Panc1 (cell line): ENCODE data around the gene DPP7. TPM values are rescaled to one million over a fixed set of nuclear protein-coding genes. Genes with fewer than 3 reads are reported as not detected.

ENCODE experiments used
- ATAC-seq: fragments of 200-7000 bp; cut with Tn5 transposase; 2 replicates; pipeline ENCODE4 v1.9.1; 2020; ENCODE audit warnings: mild to moderate bottlenecking, moderate library complexity
- BruUV-seq: library from RNA; stranded (reverse); fragments of 400-500 nt; replicated peaks from 2 replicates; lab custom pipeline; 2021; lab: Mats Ljungman, UMichigan
- CTCF ChIA-PET: fragments of 300-600 bp; sonication (Branson Sonifier 250); formaldehyde crosslinking; loops from one replicate; lab custom pipeline; 2022; ENCODE audit warnings: antibody characterized with exemption; lab: Charles Lee
- POLR2A ChIA-PET: fragments of 300-600 bp; sonication (Branson Sonifier 250); formaldehyde crosslinking; loops from one replicate; lab custom pipeline; 2022; ENCODE audit warnings: antibody characterized with exemption; lab: Charles Lee
- DNase-seq: peaks from one replicate; pipeline ENCODE4 v3.0.0-alpha.2; 2010; ENCODE audit warnings: low read depth, low spot score
- H3K27ac ChIP-seq: 2 replicates; pipeline ENCODE4 v1.5.1; 2011; ENCODE audit warnings: mild to moderate bottlenecking, low read length, inconsistent platforms
- H3K27me3 ChIP-seq: fragments of 200-500 bp; sonication (Bioruptor generic); 2 replicates; pipeline ENCODE4 v1.6.0; 2014; ENCODE audit warnings: low read length, inconsistent platforms; ENCODE audit not compliant: control insufficient read depth, insufficient read depth
- H3K36me3 ChIP-seq: fragments of 200-500 bp; sonication (Bioruptor generic); 2 replicates; pipeline ENCODE4 v1.5.1; 2014; ENCODE audit warnings: inconsistent platforms, mild to moderate bottlenecking, low read length, moderate library complexity; ENCODE audit not compliant: control insufficient read depth, insufficient read depth
- H3K4me1 ChIP-seq: 2 replicates; pipeline ENCODE4 v1.5.1; 2011; ENCODE audit warnings: inconsistent platforms, mild to moderate bottlenecking, low read length, moderate library complexity; ENCODE audit not compliant: control insufficient read depth, insufficient read depth
- H3K4me3 ChIP-seq, 2 experiments: 2 replicates each; pipeline ENCODE4 v1.5.1; 2011 to 2012; ENCODE audit warnings: low read depth in 2 of 2, low read length in 2 of 2, mild to moderate bottlenecking in 2 of 2, inconsistent platforms in 1 of 2, moderate library complexity in 1 of 2
- H3K9me3 ChIP-seq: fragments of 200-500 bp; sonication (Bioruptor generic); 2 replicates; pipeline ENCODE4 v1.5.1; 2014; ENCODE audit warnings: low read depth, mild to moderate bottlenecking, inconsistent platforms, low read length, moderate library complexity; ENCODE audit not compliant: control insufficient read depth, insufficient read depth
- CTCF ChIP-seq: fragments of 450-650 bp; IDR thresholded peaks from 2 replicates; pipeline ENCODE4 v1.5.1; 2017; ENCODE audit warnings: mild to moderate bottlenecking
- POLR2AphosphoS5 ChIP-seq: IDR thresholded peaks from 2 replicates; pipeline ENCODE4 v1.6.1; 2012; ENCODE audit warnings: mild to moderate bottlenecking, low read depth, low read length, moderate library complexity
- REST ChIP-seq, 2 experiments: IDR thresholded peaks; 2 replicates each; pipeline ENCODE4 v1.6.1; 2011 to 2012; ENCODE audit warnings: low read depth in 2 of 2, control low read depth in 1 of 2, low read length in 1 of 2, mild to moderate bottlenecking in 1 of 2, moderate library complexity in 1 of 2; ENCODE audit not compliant: insufficient read depth in 1 of 2
- SIN3A ChIP-seq: IDR thresholded peaks from 2 replicates; pipeline ENCODE4 v1.6.1; 2012; ENCODE audit warnings: low read depth, mild to moderate bottlenecking, low read length, moderate library complexity, borderline replicate concordance; ENCODE audit not compliant: insufficient read depth
- TCF7L2 ChIP-seq: IDR thresholded peaks from 2 replicates; pipeline ENCODE4 v1.6.1; 2011; ENCODE audit warnings: mild to moderate bottlenecking, low read depth, low read length, inconsistent platforms
- in situ Hi-C: cut with HindIII; loops from 2 replicates; pipeline ENCODE4 v1.10.0; 2016; ENCODE audit warnings: low sequenced_read_pairs, low pct_unique_long_range_greater_than_20kb
- intact Hi-C: fragments of 100-400 bp; cut with micrococcal nuclease; formaldehyde crosslinking; loops from one replicate; pipeline ENCODE4 v1.10.0; 2022; ENCODE audit not compliant: unreplicated experiment
- total RNA-seq: library from RNA; stranded (reverse); gene quantifications from one replicate; pipeline ENCODE4 v1.2.1, GENCODE V29; 2021; ENCODE audit not compliant: unreplicated experiment

Gene DPP7
- total RNA-seq, 1 experiment from 2014 or later: 236 TPM

- no TSS peak for BruUV-seq
- DNase-seq (no peak), ATAC-seq (peak; percentile 45)
- Histone ChIP-seq H3K9me3 (no peaks in the 10 kb centered on the region), H3K27ac (peak overlapping the region; percentile 44; the same call in 1 of the 2 replicates), H3K36me3 (no peaks in the 10 kb centered on the region; the same call in 1 of the 2 replicates), H3K27me3 (no peaks in the 10 kb centered on the region), H3K4me1 (peaks cover 6% of the 10 kb centered on the region), H3K4me3 (peak overlapping the region; percentile 54 to 57)
- intact Hi-C loops (no loop called here), in situ Hi-C loops (no loop called here)
- TF ChIP-seq CTCF (no peak), REST (IDR thresholded peaks at IDR 0.05; ENCODE audit: insufficient read depth in 1 of 2, low read depth in 2 of 2, low read length in 1 of 2) (no peak), SIN3A (no peak), POLR2AphosphoS5 (no peak), TCF7L2 (no peak)
- ChIA-PET CTCF (no interaction called here), POLR2A (no interaction called here)
These were observed 36.5 kb downstream of the DPP7 start for GRCh38 chr9:137077758-137078693.

- H3K27me3 ChIP-seq: no peaks in the 10 kb centered on the region
- intact Hi-C loops (no loop called here), in situ Hi-C loops (no loop called here)
- no TSS peak for BruUV-seq
- no peaks in the 10 kb centered on the region; the same call in 1 of the 2 replicates for H3K36me3 ChIP-seq
- H3K4me1 ChIP-seq: 0 out of 2 replicates have a peak, but pooled peaks cover 2% of the 10 kb centered on the region
- H3K27ac ChIP-seq: peak within 1 kb of the TSS; percentile 59
- ChIA-PET POLR2A (no interaction called here), CTCF (interaction anchor here (0.6 to 1.2 kb wide), 2 partner anchors 9 to 45 kb away, joined by 5 to 8 read pairs; partner anchors contain the start of gene FUT7)
- peak within 1 kb of the TSS; percentile 54 to 57 for H3K4me3 ChIP-seq
- TF ChIP-seq TCF7L2: no peak
- no peak for TF ChIP-seq POLR2AphosphoS5
- TF ChIP-seq CTCF: no peak
- TF ChIP-seq REST (IDR thresholded peaks at IDR 0.05; ENCODE audit: insufficient read depth in 1 of 2, low read depth in 2 of 2, low read length in 1 of 2): no peak
- 0 out of 2 replicates have a peak, but pooled peaks have one; percentile 38 for TF ChIP-seq SIN3A
- DNase-seq (no peak), ATAC-seq (peak; percentile 82)
- no peaks in the 10 kb centered on the region for H3K9me3 ChIP-seq
These were observed 37.4 kb downstream of the DPP7 start, which contains the start of gene UAP1L1 for GRCh38 chr9:137077010-137077747. Gene UAP1L1 (plus strand): TSS chr9:137077517. CDS start chr9:137077533, 16 bp downstream.
